ENCODE measurements around the gene BMPR2. TPM values are rescaled to one million over a fixed set of nuclear protein-coding genes. Genes with fewer than 3 reads are reported as not detected.
"Not testable (repeated sequence)": the region's sequence is repeated elsewhere in the genome, so short reads cannot be mapped to it uniquely, and the experiment has no call there.

The BMPR2 gene
- total RNA-seq, 1 experiment from 2014 or later: 11.9 TPM

DNA sequence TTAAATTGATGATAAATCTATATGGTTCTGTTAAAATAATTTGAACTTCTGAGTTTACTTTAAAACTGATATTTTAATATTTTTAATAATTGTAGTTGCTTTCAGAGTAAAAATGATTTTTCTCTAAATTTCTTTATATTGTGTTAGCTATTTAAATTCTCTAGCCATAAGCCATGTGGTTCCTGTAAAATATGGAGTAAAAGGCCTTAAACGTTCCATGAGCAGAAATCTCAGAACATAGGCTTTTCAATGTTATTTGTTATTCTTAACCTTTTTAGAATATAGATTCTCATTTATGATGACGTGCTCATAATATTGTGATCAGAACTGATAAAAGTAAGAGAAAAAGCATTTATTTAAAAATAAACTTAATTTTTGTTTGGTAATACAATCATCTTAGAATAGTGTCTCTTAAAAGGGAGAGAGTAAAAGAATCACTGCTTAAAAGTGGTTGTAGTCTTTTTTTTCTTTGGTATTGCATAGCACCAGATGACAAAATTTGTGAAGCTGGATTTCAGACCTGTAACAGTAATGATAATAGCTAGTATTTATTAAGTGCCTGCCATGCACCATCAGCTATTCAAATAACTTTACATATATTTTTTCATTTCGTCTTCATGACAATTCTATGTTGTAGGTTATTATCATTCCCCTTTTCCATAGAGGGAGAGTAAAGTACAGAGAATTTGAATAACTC, 2.7 kb downstream of the BMPR2 start:
- DNase-seq (ENCODE audit: extremely low read depth, low read depth): no peak

DNA sequence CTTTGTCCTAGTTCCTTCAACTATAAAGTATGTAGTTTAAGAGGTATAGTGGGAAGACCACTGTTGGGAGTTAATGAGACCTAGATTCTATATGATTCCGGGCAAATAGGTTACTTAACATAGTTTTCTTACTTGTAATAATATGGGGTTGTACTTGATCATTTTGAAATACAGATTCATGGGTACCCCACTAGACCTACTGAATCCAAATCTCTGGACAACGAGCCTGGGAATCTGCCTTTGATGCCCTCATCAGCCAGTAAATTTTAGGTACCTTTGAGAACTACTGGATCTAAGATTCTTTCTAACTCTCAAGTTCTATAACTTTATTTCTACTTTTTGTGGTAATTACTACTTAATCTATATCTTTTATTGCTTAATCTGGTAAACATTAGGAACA, 6.6 kb downstream of the BMPR2 start:
- no peak for DNase-seq (ENCODE audit: extremely low read depth, low read depth)

DNA sequence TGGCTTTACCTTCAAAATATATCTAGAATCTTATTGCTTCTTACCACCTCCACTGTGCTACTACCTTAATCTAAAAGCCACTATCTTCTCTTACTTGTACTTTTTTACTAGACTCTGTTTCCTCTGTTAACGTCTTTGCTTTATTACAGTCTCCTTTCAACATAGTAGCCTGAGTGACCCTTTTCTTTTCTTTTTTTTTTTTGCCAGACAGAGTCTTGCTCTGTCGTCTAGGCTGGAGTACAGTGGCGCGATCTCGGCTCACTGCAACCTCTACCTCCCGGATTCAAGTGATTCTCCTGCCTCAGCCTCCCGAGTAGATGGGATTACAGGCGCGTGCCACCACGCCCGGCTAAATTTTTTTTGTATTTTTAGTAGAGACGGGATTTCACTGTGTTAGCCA, 10.4 kb downstream of the BMPR2 start:
- DNase-seq (ENCODE audit: extremely low read depth, low read depth): not testable (repeated sequence)

DNA sequence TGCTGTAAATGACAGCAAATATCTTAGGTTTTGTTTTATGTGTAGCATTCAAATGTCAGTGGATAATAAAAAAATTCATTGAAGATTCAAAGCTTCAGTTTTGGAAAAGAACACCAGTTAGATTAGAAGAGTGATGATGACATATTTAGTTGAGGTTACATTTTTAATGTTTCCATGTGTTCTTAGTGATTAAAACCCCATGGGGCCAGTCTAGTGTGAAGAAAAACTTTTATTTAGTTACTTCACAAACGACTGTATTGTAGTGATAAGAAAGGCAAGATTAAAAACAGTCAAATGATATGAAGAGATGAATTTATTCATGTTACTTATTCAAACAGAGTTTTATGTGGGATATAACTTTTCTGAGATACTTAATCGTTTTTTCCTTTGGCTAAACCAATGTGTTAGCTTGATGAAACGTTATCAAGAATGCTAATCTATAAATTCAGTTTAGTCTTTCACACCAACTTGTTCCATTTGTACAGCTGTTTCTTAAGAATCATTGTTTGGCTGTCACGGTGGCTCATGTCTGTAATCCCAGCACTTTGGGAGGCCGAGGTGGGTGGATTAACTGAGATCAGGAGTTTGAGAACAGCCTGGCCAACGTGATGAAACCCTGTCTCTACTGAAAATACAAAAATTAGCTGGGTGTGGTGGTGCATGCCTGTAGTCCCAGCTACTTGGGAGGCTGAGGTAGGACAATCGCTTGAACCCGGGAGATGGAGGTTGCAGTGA, 11.6 kb downstream of the BMPR2 start:
- DNase-seq (ENCODE audit: extremely low read depth, low read depth): no peak

DNA sequence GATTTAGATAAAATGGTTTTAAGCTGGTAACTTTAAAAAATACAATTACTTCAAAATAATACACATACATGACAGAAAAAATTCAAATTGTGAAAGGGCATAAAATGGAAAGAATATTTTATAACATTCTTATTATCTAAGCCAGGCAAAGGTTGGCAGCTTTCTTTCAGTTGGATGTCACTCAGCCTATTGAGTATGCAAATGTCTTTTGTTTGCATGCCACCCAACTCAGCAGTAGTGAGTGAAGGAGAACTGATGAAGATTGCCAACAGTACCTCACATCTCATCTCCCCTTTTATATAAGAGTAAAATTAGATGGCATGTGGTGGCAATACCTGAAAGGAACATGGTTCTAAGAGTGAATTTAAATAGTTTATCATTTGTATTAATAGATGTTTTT, 24.8 kb downstream of the BMPR2 start:
- DNase-seq (ENCODE audit: extremely low read depth, low read depth): no peak

DNA sequence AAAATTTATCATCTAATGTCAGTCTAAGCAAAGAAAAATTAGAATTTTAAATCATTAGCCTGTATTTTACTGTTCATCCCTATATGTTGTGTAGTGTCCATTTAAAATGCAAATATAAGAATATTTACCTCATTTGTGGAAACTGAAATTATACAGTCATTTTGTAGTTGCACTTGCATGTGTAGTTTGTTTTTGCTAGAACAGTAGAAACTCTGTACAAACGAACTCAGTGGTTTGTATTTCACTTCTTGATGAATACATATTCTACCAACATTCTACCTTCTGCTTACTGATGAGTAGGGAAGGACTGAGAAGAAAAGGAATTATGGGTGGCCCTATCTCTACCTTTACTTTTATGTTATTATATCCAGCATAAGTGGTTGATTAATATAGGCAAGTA, 29.7 kb downstream of the BMPR2 start:
- DNase-seq (ENCODE audit: extremely low read depth, low read depth): no peak

DNA sequence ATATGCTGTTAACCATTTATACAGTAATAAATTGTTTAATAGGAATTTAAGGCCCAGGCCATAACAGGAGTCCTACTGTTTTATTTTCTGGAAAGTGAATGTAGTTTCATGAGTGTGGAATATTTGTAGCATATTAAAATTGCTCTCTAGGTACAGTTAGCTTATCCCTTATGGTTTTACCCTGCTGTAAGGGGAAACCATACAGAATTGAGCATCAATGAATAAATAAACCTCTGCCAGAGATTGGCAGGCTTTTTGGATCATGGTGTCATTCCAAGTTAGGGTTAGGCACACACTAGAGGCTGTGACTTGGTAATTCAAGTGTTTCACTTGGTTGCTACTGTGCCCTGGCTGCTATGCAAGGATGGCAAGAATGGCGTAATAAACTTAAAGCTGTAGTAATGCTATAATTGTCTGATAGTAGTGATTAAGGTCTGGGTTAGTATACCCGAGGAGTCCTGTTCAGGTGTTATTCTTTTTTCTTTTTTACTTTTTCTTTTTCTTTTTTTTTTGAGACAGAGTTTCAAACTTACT, 30.4 kb downstream of the BMPR2 start:
- no peak for DNase-seq (ENCODE audit: extremely low read depth, low read depth)

DNA sequence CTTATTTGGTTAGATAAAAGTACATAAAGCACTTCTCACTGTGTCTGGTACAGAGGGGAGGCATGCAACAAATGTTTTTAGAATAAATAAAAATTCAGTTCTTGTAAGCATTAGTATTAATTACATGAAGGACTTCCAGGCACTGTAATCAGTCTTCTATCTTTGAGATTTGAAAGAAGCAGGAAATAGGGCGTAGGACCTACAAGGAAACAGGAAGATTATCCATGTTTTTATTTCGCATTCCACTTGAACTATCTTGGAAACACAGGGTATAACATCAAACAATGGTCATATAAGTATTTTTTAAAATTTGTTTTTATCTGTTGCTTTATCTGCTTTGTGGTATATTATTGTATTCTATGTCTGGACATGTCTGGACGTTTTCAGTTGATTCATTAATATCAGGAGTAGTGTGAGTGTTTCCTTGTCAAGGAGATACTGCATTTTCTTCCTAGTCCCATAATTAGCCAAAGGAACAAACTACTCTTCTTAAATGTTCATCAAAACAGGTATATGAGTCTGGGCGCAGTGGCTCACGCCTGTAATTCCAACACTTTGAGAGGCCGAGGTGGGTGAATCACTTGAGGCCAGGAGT, 32.5 kb downstream of the BMPR2 start:
- no peak for DNase-seq (ENCODE audit: extremely low read depth, low read depth)

DNA sequence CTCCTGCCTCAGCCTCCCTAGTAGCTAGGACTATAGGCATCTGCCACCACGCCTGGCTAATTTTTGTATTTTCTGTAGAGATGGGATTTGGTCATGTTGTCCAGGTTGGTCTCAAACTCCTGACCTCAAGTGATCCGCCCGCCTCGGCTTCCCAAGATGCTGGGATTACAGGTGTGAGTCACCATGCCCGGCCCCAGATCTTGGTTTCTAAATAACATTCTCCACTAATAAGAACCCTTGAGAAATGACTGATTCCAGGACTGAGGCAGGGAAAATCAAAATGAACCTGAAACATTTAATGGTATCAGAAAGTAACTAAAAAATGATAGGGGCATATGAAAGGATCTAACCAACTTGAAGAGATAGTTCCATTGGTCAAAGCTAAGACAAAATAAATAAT, 34.0 kb downstream of the BMPR2 start:
- DNase-seq (ENCODE audit: extremely low read depth, low read depth): no peak

DNA sequence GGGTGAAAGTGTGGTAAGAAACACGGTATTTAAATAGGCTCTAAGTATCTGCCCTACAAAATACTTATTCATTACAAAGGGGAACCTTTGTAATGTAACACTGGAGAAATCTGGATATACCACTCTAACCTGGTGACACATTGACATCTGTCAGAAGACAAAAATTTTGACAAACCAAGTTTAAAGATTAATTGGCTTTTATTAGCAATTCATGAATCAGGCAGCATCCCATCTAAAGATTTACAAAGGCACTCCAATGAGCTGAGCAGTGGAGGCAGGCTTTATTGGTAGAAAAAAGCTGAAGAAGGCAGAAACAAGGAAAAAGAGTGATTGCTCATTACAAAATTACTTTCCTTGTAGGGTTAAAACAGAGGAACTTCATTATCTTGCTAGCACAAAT, 35.0 kb downstream of the BMPR2 start:
- no peak for DNase-seq (ENCODE audit: extremely low read depth, low read depth)

DNA sequence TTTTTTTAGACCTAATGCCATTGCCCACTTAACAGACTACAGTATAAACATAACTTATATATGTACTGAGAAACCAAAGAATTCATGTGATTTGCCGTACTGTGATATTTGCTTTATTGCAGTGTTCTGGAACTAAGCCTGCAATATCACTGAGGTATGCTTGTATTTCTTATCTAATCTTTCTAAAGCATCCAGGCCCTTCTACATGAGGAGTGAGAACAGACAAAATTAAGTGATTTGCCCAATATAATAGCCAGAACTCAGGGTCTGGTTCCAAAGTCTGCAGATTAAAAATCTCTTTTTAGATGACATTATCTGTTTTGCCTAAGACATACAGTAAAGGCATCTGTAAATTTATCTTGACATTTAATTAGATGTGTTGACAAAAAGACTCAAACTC, 41.9 kb downstream of the BMPR2 start:
- DNase-seq (ENCODE audit: extremely low read depth, low read depth): no peak

DNA sequence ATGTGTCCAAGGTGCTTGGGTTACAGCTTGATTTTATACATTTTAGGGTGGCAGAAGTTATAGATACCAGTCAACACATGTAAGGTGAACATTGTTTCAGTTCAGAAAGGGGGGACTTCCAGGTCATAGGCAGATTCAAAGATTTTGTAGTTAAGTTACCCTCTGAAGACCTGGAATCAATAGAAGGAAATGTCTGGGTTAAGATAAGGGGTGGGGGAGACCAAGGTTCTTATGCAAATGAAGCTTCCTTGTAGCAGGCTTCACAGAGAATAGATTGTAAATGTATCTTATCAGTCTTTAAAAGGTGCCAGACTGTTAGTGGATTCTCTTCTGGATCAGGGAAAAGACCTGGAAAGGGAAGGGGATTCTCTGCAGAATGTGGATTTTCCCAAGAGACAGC, 42.4 kb downstream of the BMPR2 start:
- DNase-seq (ENCODE audit: extremely low read depth, low read depth): no peak

DNA sequence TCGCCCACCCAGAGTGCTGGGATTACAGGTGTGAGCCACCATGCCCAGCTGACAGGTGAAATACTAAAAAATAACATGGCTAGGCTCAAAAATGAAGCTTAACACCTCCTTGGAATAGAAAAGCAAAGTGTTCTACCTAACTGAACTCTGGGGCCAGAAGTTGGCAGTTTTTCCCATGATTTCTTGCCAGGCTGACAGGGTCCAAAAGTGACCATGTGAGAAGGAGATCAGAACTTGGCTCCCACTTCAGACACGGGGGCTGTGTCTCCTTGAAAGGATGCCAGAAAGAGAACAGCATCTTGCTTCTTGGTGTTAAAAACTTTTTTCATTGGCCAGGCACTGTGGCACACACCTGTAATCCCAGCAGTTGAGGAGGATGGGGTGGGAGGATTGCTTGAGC, 47.0 kb downstream of the BMPR2 start:
- no peak for DNase-seq (ENCODE audit: extremely low read depth, low read depth)

DNA sequence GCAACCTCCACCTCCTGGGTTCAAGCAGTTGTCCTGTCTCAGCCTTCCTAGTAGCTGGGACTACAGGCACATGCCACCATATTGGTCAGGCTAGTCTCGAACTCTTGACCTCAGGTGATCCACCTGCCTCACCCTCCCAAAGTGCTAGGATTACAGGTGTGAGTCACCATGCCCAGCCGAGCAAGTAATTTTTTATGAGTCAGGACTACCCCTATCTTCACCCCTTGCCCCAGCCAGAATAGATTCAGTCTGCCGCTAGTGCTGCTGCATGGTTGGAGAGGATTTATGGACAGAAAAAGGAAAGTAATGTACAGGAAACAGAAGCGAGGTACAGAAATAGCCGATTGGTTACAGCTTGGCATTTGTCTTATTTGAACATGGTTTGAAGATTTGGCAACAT, 48.9 kb downstream of the BMPR2 start:
- no peak for DNase-seq (ENCODE audit: extremely low read depth, low read depth)

DNA sequence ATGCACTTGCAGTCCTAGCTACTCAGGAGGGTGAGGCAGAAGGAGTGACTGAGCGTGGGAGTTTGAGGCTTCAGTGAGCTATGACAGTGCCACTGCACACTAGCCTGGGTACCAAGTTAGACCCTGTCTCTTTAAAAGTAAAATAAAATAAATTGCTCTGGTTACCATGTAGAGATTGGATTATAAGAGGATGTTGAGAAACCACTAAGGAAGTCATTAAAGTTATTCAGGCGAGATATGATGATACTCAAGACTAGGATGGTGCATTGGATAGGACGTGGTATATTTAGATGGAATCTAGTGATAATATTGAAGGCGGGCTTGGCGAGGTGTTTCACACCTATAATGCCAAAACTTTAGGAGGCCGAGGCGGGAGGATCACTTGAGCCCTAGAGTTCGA, 50.6 kb downstream of the BMPR2 start:
- DNase-seq (ENCODE audit: extremely low read depth, low read depth): no peak

DNA sequence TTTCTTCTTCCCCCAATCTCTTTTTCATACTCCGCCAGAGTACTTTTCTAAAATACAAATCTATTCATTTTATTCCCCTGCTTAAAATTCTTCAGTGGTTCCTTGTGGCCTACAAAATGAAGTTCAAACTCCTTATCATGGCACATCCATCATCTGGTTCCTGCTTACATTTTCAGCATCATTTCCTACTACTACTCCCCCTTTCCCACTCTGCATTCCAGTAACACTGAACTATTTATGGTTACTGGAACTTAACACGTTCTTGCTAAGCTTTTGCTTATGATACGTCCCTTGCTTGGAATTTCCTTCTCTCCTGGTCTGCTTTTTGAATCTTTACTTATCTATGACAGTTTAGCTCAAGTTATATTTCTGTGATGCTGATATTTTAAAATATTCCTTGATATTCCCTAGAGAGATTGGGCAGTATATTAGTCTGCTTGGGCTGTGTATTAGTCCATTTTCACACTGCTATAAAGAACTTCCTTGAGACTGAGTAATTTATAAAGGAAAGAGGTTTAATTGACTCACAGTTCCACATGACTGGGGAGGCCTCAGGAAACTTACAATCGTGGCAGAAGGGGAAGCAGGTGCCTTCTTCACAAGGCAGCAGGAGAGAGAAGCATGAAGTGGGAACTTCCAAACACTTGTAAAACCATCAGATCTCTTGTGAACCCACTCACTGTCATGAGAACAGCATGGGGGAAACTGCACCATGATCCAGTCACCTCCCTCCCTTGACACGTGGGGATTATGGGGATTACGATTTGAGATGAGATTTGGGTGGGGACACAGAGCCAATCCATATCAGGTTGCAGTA, 53.2 kb downstream of the BMPR2 start:
- DNase-seq (ENCODE audit: extremely low read depth, low read depth): peak; percentile 11

DNA sequence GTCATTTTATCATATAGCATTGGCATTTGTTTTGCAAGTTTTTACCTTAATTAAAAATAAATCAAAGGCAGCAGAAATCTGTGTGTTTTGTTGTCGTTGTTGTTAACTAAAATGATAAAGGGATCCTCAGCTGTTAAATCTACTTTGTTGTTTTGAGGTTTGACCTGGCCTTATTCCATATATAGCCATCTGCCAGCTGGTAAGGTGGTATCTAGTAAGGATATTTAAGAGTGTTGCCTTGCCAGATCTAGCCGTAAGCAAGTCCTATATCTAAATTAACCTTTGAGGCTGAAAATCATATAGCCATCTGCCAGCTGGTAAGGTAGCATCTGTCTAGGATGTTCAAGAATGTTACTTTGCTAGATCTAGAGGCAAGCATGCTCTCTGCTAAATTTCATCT, 56.6 kb downstream of the BMPR2 start:
- DNase-seq (ENCODE audit: extremely low read depth, low read depth): no peak

DNA sequence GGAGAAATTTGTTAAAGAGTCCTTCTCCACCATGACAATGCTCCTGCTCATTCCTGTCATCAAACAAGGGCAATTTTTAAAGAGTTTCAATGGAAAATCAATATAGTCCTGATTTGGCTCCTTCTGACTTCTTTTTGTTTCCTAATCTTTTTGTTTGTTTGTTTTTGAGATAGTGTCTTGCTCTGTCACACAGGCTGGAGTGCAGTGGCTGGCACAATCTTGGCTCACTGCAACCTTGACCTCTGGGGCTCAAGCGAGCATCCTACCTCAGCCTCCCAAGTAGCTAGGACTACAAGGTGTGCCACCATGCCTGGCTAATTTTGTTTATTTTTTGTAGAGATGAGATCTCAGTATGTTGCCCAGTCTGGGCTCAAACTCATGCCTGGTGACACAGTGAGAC, 58.3 kb downstream of the BMPR2 start:
- DNase-seq (ENCODE audit: extremely low read depth, low read depth): no peak

DNA sequence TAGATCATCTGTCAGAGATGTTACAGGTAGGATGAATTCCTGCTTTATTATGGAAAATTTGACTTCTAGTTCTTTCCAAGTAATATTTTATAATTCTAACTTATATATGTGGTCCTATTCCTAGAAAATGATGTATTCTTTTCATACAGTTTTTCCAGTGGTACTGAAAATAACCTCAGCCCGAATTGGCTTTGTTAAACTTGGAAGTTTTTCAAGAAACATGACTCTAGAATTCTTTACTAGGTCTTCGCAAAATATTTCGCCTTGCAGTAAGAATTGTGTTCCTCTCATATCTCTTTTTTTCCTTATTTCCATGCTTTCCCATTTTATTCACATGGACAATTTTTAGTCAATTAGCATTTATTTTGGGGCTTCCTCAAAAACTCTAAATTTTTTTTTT, 60.5 kb downstream of the BMPR2 start:
- no peak for DNase-seq (ENCODE audit: extremely low read depth, low read depth)

DNA sequence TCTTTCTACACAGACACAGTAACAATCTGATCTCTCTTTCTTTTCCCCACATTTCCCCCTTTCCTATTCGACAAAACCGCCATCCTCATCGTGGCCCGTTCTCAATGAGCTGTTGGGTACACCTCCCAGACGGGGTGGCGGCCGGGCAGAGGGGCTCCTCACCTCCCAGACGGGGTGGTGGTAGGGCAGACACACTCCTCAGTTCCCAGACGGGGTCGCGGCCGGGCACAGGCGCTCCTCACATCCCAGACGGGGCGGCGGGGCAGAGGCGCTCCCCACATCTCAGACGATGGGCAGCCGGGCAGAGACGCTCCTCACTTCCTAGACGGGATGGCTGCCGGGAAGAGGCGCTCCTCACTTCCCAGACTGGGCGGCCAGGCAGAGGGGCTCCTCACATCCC, 64.0 kb downstream of the BMPR2 start:
- not testable (repeated sequence) for DNase-seq (ENCODE audit: extremely low read depth, low read depth)

DNA sequence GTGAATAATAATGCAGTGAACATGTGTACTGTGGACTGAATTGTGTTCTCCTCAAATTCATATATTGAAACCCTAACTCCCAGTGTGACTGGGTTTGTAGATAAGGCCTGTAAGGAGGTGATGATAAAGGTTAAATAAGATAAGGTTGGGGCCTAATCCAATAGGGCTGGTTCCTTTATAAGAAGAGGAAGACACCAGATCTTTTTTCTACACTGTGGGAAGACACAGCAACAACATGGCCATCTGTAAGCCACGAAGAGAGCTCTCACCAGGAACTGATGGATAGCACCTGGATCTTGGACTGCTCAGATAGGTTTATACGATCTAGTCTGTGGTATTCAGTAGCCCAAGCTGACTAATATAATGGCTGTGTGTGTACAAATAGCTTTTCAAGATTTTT, 66.8 kb downstream of the BMPR2 start:
- DNase-seq (ENCODE audit: extremely low read depth, low read depth): no peak
